BJ (cell line): ENCODE data around the gene SALL4. TPM values are rescaled to one million over a fixed set of nuclear protein-coding genes. Genes with fewer than 3 reads are reported as not detected.
"Not testable (repeated sequence)": the region's sequence is repeated elsewhere in the genome, so short reads cannot be mapped to it uniquely, and the experiment has no call there.

ENCODE experiments used
- CTCF ChIA-PET: fragments of 350-600 bp; formaldehyde crosslinking; extraction: SDS; loops from one replicate; lab custom pipeline; 2021; ENCODE audit warnings: antibody characterized with exemption, inconsistent platforms; lab: Yijun Ruan, JAX
- POLR2A ChIA-PET: fragments of 300-600 bp; sonication (Branson Sonifier 250); formaldehyde crosslinking; extraction: SDS; loops from one replicate; lab custom pipeline; 2021; ENCODE audit warnings: antibody characterized with exemption; lab: Charles Lee
- DNase-seq: peaks from one replicate; pipeline ENCODE4 v3.0.0-alpha.2; 2011; ENCODE audit warnings: low read depth
- H3K27me3 ChIP-seq: 2 replicates; pipeline ENCODE4 v1.6.0; 2011; ENCODE audit warnings: low read length; ENCODE audit not compliant: control insufficient read depth, insufficient read depth
- H3K36me3 ChIP-seq: 2 replicates; pipeline ENCODE4 v1.5.1; 2011; ENCODE audit warnings: low read length; ENCODE audit not compliant: control insufficient read depth, insufficient read depth
- H3K4me3 ChIP-seq: 2 replicates; pipeline ENCODE4 v1.5.1; 2011; ENCODE audit warnings: low read depth, mild to moderate bottlenecking, control low read depth, low read length
- polyA plus RNA-seq: library from polyadenylated mRNA; depleted of rRNA; stranded (reverse); fragments of >200 nt; gene quantifications from 2 replicates; pipeline ENCODE4 v1.2.3, GENCODE V29; 2011
- TF ChIP-seq, protein P1 (sequence below): IDR thresholded peaks from 2 replicates; pipeline ENCODE4 v1.5.1; 2011; ENCODE audit warnings: low read depth, mild to moderate bottlenecking, control low read depth, inconsistent platforms, low read length, moderate library complexity; ENCODE audit not compliant: insufficient read depth

Gene SALL4
- polyA plus RNA-seq, 1 experiment = 0.54 TPM

DNA sequence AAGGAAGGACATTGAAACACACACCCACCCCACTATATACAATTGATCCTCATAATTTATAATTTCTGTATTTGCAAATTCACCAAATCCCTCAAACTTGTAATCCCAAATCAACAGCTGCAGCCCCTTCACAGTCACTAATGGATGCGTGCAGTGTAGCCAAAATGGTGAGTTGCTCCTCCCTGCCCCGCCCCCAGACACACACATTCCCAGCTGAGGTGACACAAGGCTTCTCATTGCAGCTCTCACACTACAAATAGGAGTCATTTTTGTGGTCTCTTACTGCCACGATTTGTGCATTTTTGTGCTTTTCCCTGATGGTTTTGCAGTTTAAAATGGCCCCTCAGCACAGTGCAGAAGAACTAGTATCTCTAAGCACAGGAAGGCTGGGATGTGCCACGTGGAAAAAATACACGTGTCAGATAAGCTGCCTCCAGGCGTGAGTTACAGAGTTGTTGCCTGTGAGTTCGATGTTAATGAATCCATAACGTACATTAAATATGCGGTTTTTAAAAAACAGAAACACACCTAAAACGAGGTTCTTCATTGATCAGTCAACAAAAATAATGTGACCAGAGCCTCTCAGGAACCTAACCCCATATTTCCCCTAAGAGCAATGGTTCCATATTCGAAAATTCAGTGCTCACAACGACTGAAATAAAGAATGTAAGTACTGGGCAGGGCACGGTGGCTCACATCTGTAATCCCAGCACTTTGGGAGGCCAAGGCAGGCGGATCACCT, 42.4 kb downstream of the SALL4 start:
- ChIA-PET CTCF (no interaction called here), POLR2A (no interaction called here)
- H3K36me3 ChIP-seq = no peaks in the 10 kb centered on the region
- H3K4me3 ChIP-seq = no peak overlapping the region
- TF ChIP-seq, protein P1, sequence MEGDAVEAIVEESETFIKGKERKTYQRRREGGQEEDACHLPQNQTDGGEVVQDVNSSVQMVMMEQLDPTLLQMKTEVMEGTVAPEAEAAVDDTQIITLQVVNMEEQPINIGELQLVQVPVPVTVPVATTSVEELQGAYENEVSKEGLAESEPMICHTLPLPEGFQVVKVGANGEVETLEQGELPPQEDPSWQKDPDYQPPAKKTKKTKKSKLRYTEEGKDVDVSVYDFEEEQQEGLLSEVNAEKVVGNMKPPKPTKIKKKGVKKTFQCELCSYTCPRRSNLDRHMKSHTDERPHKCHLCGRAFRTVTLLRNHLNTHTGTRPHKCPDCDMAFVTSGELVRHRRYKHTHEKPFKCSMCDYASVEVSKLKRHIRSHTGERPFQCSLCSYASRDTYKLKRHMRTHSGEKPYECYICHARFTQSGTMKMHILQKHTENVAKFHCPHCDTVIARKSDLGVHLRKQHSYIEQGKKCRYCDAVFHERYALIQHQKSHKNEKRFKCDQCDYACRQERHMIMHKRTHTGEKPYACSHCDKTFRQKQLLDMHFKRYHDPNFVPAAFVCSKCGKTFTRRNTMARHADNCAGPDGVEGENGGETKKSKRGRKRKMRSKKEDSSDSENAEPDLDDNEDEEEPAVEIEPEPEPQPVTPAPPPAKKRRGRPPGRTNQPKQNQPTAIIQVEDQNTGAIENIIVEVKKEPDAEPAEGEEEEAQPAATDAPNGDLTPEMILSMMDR = no peak
- DNase-seq = no peak
- no peaks in the 10 kb centered on the region for H3K27me3 ChIP-seq

DNA sequence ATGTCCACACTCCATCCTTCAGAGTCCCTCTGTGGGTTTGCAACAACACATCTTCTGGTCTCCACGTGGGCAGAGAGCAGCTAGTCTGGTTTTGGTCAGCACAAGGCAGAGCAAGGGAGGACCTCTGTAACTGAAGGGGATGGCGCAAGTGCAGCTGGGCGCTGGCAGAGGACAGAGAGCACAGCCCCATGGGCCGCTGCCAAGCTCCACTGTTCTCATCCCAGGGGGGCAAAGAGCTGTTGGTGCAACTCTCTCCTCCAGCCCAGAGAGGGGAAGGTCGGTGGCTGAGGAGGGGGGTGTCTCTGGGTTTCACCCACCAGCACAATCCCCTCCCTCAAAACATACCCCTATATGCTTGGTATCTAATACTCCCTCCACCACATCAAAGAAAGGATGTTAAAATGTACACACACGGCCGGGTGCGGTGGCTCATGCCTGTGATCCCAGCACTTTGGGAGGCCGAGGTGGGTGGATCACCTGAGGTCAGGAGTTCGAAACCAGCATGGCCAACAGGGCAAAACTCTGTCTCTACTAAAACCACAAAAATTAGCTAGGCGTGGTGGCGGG, 43.3 kb downstream of the SALL4 start:
- CTCF ChIA-PET = no interaction called here
- H3K27me3 ChIP-seq = no peaks in the 10 kb centered on the region
- TF ChIP-seq, protein P1 = no peak
- no peak overlapping the region for H3K4me3 ChIP-seq
- H3K36me3 ChIP-seq = no peaks in the 10 kb centered on the region
- POLR2A ChIA-PET = no interaction called here
- no peak for DNase-seq

DNA sequence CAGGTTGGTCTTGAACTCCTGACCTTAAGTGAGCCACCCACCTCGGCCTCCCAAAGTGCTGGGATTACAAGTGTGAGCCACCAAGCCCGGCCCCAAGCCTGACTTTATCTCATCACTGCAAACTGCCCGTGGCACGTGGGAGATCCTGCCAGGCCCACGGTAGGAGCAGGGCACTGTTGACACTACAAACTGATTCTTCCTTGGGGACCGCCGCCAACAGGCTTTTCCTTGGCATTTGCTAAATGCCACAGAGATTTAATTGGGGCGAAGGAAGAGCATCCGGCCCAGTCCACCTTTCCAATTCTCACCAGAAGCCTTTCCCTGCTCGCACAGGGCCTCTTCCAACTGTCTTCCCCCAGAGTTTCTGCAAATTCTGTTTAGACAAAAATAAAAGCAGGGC, 45.1 kb downstream of the SALL4 start:
- H3K36me3 ChIP-seq = no peaks in the 10 kb centered on the region
- CTCF ChIA-PET = no interaction called here
- no peak overlapping the region for H3K4me3 ChIP-seq
- no peak for DNase-seq
- H3K27me3 ChIP-seq = no peaks in the 10 kb centered on the region
- POLR2A ChIA-PET = no interaction called here
- TF ChIP-seq, protein P1 = no peak

DNA sequence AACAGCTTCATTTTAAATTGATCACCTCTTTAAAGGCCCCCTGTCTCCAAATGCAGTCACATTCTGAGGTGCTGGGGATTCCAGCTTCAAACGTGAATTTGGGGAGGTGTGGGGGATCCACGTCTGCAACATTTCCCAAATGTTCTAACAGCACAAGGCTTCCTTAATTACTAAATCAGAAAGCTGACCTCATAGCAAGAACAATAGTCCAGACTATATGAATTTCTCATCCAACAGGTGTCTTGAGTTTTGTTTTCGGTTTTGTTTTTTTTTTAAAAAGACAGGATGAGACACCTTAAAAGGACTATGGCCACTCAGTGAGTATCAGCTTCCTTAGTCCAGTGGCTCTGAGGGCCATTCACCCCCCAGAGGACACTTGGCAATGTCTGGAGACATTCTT, 45.7 kb downstream of the SALL4 start:
- ChIA-PET POLR2A (no interaction called here), CTCF (no interaction called here)
- Histone ChIP-seq H3K4me3 (no peak overlapping the region), H3K36me3 (no peaks in the 10 kb centered on the region), H3K27me3 (no peaks in the 10 kb centered on the region)
- TF ChIP-seq, protein P1 = no peak
- no peak for DNase-seq

DNA sequence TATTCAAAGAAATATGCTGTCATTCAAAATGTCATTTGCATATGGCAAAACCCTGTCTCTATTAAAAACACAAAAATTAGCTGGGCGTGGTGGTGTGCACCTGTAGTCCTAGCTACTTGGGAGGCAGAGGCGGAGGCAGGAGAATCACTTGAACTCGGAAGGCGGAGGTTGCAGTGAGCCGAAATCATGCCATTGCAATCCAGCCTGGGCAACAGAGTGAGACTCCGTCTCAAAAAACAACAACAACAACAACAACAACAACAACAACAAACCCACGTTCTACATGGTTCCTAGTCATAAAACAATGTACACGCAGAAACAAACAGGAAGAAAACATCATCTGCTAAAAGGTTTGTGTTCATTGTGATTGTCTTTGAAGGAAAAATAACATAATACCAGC, 49.1 kb downstream of the SALL4 start:
- H3K4me3 ChIP-seq, DNase-seq, H3K36me3 ChIP-seq, H3K27me3 ChIP-seq, POLR2A ChIA-PET: not testable (repeated sequence)
- CTCF ChIA-PET = interaction anchor here (0.6 kb wide), 1 partner anchor 319 kb away, joined by 3 read pairs; no protein-coding TSS in a partner anchor
